ENCODE results near the gene UCP3.

UCP3 gene

GRCh38 chr11:74024261-74025029 is 15.6 kb upstream of the UCP3 start:
- no peak overlapping the region for H3K4me3 ChIP-seq (ENCODE audit: control insufficient read depth, low read depth, low read length)
- TF ChIP-seq CTCF (conservative IDR thresholded peaks at IDR 0.05; ENCODE audit: control insufficient read depth, insufficient read depth, low read depth, low read length): no peak
- peak; percentile 94 for DNase-seq (ENCODE audit: low read depth)

GRCh38 chr11:74023276-74023675 is 14.4 kb upstream of the UCP3 start:
- H3K4me3 ChIP-seq (ENCODE audit: control insufficient read depth, low read depth, low read length): no peak overlapping the region

GRCh38 chr11:74022546-74022945 is 13.7 kb upstream of the UCP3 start:
- no peak for DNase-seq (ENCODE audit: low read depth)
- TF ChIP-seq CTCF (conservative IDR thresholded peaks at IDR 0.05; ENCODE audit: control insufficient read depth, insufficient read depth, low read depth, low read length): no peak
- H3K4me3 ChIP-seq (ENCODE audit: control insufficient read depth, low read depth, low read length): no peak overlapping the region

More at GRCh38 chr11:74023276-74023675, 14.4 kb upstream of the UCP3 start:
- no peak for TF ChIP-seq CTCF (conservative IDR thresholded peaks at IDR 0.05; ENCODE audit: control insufficient read depth, insufficient read depth, low read depth, low read length)
- no peak for DNase-seq (ENCODE audit: low read depth)

- H3K4me3 ChIP-seq (ENCODE audit: control insufficient read depth, low read depth, low read length): no peak overlapping the region
- DNase-seq (ENCODE audit: low read depth): no peak
- TF ChIP-seq CTCF (conservative IDR thresholded peaks at IDR 0.05; ENCODE audit: control insufficient read depth, insufficient read depth, low read depth, low read length): no peak
Measured at GRCh38 chr11:74021998-74022397, 13.1 kb upstream of the UCP3 start.

GRCh38 chr11:74020539-74020938 is 11.7 kb upstream of the UCP3 start:
- H3K4me3 ChIP-seq (ENCODE audit: control insufficient read depth, low read depth, low read length): no peak overlapping the region
- no peak for TF ChIP-seq CTCF (conservative IDR thresholded peaks at IDR 0.05; ENCODE audit: control insufficient read depth, insufficient read depth, low read depth, low read length)
- DNase-seq (ENCODE audit: low read depth): no peak

GRCh38 chr11:74019860-74020259 is 11.0 kb upstream of the UCP3 start:
- no peak overlapping the region for H3K4me3 ChIP-seq (ENCODE audit: control insufficient read depth, low read depth, low read length)
- no peak for TF ChIP-seq CTCF (conservative IDR thresholded peaks at IDR 0.05; ENCODE audit: control insufficient read depth, insufficient read depth, low read depth, low read length)
- peak; percentile 37 for DNase-seq (ENCODE audit: low read depth)
